Measurements from ENCODE around the gene SLC7A8.

Gene SLC7A8

GRCh38 chr14:23154964-23155587, 28.4 kb downstream of the SLC7A8 start:
- no peak for DNase-seq

- no peak for DNase-seq
These were observed 29.3 kb downstream of the SLC7A8 start for GRCh38 chr14:23153851-23154796.

- DNase-seq = no peak
These were observed 32.1 kb downstream of the SLC7A8 start for GRCh38 chr14:23151342-23151741.

GRCh38 chr14:23149745-23150144, 33.7 kb downstream of the SLC7A8 start:
- DNase-seq = no peak

DNA sequence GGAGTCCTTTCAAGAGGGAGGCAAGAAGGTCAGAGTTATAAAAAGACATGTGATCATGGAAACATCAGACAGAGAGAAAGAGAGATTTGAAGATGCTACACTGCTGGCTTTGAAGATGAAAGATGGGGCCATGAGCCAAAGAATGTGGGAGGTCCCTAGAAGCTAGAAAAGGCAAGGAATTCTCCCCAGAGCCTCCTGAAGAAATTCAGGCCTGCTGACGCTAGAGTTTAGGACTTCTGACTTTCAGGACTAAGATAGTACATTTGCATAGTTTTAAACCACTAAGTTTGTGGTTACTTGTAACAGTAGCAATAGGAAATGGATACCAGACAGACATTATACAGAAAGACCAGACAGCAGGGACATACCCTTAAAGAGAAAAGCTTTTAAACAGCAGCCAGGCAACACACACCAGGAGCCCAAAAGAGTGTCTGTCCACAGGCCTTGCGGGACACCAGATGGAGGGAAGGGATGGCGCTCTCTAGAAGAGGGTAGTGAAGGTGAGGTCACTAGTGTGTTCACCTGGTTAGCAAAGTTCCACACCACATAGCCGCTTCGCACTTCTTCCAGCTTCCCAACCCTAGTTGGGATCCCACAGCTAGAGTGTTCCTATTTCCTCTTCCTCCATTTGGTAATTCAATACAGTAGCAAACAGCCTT, 34.7 kb downstream of the SLC7A8 start:
- no peak for DNase-seq

GRCh38 chr14:23147676-23148075, 35.8 kb downstream of the SLC7A8 start:
- DNase-seq = no peak

DNA sequence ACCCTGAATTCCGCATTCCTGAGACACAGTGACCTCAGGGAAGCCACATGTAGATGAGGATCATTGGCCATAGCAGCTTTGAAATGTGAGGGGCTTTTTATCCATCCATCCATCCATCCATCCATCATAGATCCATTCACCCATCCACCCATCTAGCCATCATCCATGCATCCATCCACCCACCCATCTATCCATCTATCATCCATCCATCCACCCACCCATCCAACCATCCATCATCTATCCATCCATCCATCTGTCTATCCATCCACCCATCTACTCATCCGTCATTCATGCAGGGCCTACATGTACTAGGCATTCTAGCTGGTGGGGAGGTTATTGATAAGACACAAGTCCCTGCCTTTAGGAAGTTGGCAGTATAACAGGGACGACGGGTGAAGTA, 36.5 kb downstream of the SLC7A8 start:
- no peak for DNase-seq

DNA sequence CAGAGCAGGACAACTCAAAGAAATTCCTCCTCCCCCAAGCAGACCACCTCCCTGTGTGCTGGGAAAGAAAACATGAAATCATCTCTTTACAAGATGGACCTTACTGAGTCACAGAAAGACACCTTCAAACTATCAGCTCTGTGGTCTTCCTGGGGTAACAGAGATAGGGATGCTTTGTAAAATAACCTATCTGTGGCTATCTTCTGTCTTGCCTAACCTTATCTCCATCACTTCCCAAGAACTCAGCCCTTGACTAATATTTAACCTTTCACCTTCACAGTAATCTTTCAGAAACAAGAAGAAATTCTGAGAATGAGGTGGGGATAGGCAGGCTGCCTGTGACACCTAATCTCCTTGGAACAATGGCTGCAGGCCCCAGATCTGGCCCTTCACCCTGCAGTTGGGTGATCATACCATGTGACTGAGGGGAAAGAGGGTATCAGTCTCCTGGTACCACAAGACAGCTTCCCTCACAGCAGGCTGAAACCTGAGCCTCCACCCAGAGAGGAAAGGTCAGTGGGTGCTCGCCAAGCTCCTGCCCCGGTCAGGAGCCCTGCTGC, 37.0 kb downstream of the SLC7A8 start:
- DNase-seq = no peak

DNA sequence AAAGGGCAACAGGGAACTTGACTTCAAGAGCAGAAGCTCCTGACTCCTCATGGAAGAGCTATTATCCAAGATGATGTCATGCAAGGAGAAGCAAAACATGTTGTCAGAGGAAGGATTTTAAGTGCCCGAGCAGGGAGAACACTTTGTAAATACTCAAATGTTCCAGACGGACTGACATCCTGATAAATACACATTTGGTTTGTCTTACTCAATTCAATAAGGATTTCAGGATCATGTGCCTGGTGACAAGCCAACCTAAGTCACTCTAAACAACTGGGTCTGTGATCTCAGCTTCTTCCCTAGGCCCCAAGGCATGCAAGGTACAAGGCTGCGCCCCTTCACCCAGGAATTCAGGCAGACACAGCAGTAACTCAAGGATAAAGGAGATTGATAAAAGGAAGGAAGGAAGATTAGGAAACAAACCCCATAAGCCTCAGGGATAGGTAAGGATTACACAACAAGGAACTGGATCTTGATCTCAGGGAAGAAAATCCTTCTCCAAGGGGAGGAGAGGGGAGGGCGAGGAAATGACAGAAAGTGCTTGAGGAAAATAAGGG, 37.6 kb downstream of the SLC7A8 start:
- no peak for DNase-seq

DNA sequence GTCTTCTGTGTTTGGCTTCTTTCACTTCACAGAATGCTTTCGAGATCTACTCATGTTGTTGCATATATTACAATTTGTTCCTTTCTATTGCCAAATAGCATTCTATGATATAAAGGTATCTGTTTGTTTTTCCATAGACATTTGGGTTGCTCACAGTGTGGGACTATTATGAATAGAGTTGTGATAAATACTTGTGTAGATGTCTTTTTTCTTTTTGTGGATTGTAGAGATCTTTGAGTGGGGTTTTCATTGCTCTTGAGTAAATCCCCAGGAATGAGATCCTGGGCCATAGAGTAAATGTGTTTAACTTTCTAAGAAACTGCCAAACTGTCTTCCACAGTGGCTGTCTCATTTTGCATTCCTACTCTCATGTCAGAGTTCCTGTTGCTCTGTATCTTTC, 39.5 kb downstream of the SLC7A8 start:
- no peak for DNase-seq

GRCh38 chr14:23142826-23143225, 40.6 kb downstream of the SLC7A8 start:
- no peak for DNase-seq

DNA sequence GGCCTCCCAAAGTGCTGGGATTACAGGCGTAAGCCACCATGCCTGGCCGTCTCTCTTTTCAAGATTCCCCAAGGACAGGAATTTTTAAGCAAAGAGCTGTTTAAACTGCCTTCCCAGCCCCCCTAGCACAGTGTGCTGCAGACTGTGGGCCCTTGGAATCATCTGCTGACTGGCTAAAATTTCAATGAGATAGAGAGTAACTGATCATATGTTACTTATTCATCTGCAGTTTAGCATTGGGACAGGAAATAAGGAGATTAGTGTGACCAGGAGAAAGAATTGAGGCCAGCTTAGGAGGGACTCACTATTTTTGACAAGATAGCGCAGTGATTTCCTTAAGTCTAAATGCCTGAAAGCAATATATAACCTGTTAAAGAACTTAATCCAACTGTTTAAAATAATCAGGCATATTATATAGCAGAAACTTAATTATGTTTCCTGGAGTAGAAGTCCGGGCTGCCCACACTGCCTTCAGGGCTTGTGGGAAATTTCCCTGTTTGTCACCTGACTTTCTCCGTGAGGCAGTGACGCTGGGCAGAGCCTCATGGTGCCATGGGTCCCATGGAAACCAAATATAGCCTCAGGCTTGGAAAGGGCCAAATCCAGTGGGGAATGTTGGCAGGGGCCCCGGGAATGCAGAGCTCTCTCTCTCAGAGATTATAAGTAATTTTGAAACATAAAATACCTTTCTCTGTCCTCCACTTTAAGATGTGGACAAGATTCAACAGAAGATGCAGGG, 41.6 kb downstream of the SLC7A8 start:
- DNase-seq = no peak

- DNase-seq = no peak
These were observed 43.1 kb downstream of the SLC7A8 start for GRCh38 chr14:23140371-23140770.

DNA sequence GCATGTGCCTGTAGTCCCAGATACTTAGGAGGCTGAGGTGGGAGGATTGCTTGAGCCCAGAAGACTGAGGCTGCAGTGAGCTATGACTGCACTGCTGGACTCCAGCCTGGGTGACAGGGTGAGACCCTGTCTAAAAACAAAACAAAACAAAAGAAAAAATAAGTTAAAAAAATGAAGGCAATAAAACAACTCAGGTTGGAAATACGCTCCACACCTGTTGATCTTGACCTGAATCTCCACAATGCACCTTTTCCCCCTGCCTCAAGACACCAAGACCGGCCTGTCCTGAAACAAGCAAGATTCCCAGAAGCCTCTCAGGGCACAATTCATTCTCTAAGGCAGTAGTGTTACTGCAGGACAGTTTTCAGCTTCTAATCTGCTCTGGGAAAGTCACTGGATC, 43.6 kb downstream of the SLC7A8 start:
- DNase-seq = no peak

- no peak for DNase-seq
These were observed 45.5 kb downstream of the SLC7A8 start for GRCh38 chr14:23137813-23138535.

GRCh38 chr14:23137192-23137812, 46.2 kb downstream of the SLC7A8 start:
- DNase-seq = no peak

- no peak for DNase-seq
These were observed 46.8 kb downstream of the SLC7A8 start for GRCh38 chr14:23136566-23137133.

- DNase-seq = no peak
These were observed 50.5 kb downstream of the SLC7A8 start for GRCh38 chr14:23132970-23133369.

GRCh38 chr14:23131482-23131881, 52.0 kb downstream of the SLC7A8 start:
- DNase-seq = no peak

GRCh38 chr14:23130871-23131270, 52.6 kb downstream of the SLC7A8 start:
- DNase-seq = no peak

- no peak for DNase-seq
These were observed 53.6 kb downstream of the SLC7A8 start for GRCh38 chr14:23129759-23130316.
